Stimulated activated CD4-positive, alpha-beta T cell treated with anti-CD3 and anti-CD28 coated beads, Interleukin-4, amount 100 ng/mL, for 4 hours (primary cell): Measurements from ENCODE around the gene SLC16A4.

Source experiments
- DNase-seq, 2 experiments: peaks; one replicate each; pipeline ENCODE4 v3.0.0-alpha.2; 2020

Gene SLC16A4

GRCh38 chr1:110321846-110322245 is 69.0 kb downstream of the SLC16A4 start:
- DNase-seq = no peak

- DNase-seq = no peak
Observed at GRCh38 chr1:110321045-110321444, 69.8 kb downstream of the SLC16A4 start.

- no peak for DNase-seq
Observed at GRCh38 chr1:110320168-110320518, 70.7 kb downstream of the SLC16A4 start.

- DNase-seq = no peak
Observed at GRCh38 chr1:110319332-110320167, 71.3 kb downstream of the SLC16A4 start.

- DNase-seq = no peak
Observed at GRCh38 chr1:110318046-110318445, 72.8 kb downstream of the SLC16A4 start.

GRCh38 chr1:110316735-110317134 is 74.1 kb downstream of the SLC16A4 start:
- no peak for DNase-seq
